Prostate gland (tissue), 2 donors: ENCODE data around the gene PALLD. TPM values are rescaled to one million over a fixed set of nuclear protein-coding genes. Genes with fewer than 3 reads are reported as not detected.
"Not testable (repeated sequence)": the region's sequence is repeated elsewhere in the genome, so short reads cannot be mapped to it uniquely, and the experiment has no call there.

Experiments used
- DNase-seq: peaks from one replicate; pipeline ENCODE4 v3.0.0-alpha.2; 2019; ENCODE audit warnings: low spot score
- H3K27ac ChIP-seq, 2 donors: fragments of 200-600 bp; sonication (generic); 2 replicates each; pipeline ENCODE4 v1.5.1; 2017 to 2019
- H3K27me3 ChIP-seq: fragments of 200-600 bp; sonication (generic); replicated peaks from 2 replicates; pipeline ENCODE4 v1.5.1; 2019; ENCODE audit not compliant: insufficient read depth
- H3K36me3 ChIP-seq, 2 donors: fragments of 200-600 bp; sonication (generic); 1 replicate in 1 of 2; 2 replicates in 1 of 2; pipeline versions ENCODE4 v1.5.1 to v1.8.1; 2017 to 2019
- H3K4me1 ChIP-seq: fragments of 200-600 bp; sonication (generic); replicated peaks from 2 replicates; pipeline ENCODE4 v1.5.1; 2019
- H3K4me3 ChIP-seq, 2 donors: fragments of 200-600 bp; sonication (generic); 2 replicates each; pipeline ENCODE4 v1.5.1; 2017 to 2019
- H3K9me3 ChIP-seq: fragments of 200-600 bp; sonication (generic); 2 replicates; pipeline ENCODE4 v1.5.1; 2017
- POLR2A ChIP-seq: fragments of 450-650 bp; IDR thresholded peaks from one replicate; pipeline ENCODE4 v1.6.1; 2016; ENCODE audit warnings: antibody characterized with exemption, mild to moderate bottlenecking
- POLR2AphosphoS5 ChIP-seq: sonication (generic); formaldehyde crosslinking; IDR thresholded peaks from one replicate; pipeline ENCODE4 v1.6.1; 2017; ENCODE audit warnings: antibody characterized with exemption
- WGBS: methylation state at CpG from one replicate; pipeline ENCODE4 v1.1.5; 2018; 5-methylcytosine and 5-hydroxymethylcytosine counted together
- intact Hi-C: fragments of 100-400 bp; cut with DNase I; formaldehyde crosslinking; loops from one replicate; pipeline ENCODE4 v1.14.2; 2022
- total RNA-seq, 2 donors: library from RNA; depleted of rRNA; stranded (reverse); fragments of >200 nt; gene quantifications; one replicate each; pipeline ENCODE4 v1.1.0, GENCODE V29; 2016
- TF ChIP-seq, protein P1 (sequence below), 4 experiments: fragments of 200-600 bp in 2 of 4; fragments of 450-650 bp in 2 of 4; sonication (generic) in 2 of 4; IDR thresholded peaks; 1 replicate in 3 of 4; 2 replicates in 1 of 4; pipeline ENCODE4 v1.5.1; 2016 to 2019; ENCODE audit warnings: antibody characterized with exemption in 4 of 4, mild to moderate bottlenecking in 2 of 4, moderate library complexity in 2 of 4

PALLD gene
- total RNA-seq, 2 donors from 2014 or later, result 252 TPM

DNA sequence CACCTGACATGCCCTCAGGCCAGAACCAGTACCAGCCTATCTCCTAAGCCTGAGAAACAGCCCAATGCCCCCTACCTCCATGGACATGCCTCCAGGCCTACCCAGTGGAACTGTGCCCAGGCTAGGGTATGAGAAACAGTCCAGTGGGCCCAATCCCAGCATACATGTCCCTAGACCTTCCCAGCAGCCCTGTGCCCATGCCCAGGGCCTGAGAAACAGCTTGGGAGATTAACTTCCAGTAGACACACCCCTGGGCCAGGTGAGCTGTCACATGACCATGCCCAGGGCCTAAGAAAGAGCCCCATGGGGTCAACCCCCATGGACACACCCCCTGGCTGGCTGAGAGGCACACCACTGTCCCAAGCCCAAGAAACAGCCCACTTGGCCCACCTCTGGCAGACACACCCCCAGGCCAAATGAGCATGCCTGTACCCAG is 434.4 kb downstream of the PALLD start:
- no peak for DNase-seq
- no peaks in the 10 kb centered on the region for H3K4me1 ChIP-seq

DNA sequence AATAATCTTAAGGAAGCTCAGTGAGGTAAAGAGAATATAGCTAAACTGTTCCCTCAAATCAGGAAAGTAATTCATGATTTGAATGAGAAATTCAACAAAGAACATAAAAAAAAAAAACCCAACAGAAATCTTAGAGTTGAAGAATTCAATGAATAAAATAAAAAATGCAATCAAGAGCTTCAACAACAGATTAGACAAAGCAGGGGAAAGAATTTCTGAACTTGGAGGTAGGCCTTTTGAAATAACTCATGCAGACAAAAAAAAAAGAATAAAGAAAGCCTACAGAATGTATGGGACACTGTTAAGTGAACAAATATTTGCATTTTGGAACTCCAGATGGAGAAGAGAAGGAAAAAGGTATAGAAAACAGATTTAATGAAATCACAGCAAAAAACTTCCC is 435.3 kb downstream of the PALLD start:
- Histone ChIP-seq H3K4me1 (no peaks in the 10 kb centered on the region), H3K27me3 (no peaks in the 10 kb centered on the region), H3K9me3 (no peaks in the 10 kb centered on the region), H3K27ac (no peak overlapping the region), H3K36me3 (peaks cover 0 to 4% of the 10 kb centered on the region in 2 donors), H3K4me3 (no peak overlapping the region)
- TF ChIP-seq POLR2AphosphoS5 (no peak), POLR2A (no peak)
- TF ChIP-seq, protein P1, sequence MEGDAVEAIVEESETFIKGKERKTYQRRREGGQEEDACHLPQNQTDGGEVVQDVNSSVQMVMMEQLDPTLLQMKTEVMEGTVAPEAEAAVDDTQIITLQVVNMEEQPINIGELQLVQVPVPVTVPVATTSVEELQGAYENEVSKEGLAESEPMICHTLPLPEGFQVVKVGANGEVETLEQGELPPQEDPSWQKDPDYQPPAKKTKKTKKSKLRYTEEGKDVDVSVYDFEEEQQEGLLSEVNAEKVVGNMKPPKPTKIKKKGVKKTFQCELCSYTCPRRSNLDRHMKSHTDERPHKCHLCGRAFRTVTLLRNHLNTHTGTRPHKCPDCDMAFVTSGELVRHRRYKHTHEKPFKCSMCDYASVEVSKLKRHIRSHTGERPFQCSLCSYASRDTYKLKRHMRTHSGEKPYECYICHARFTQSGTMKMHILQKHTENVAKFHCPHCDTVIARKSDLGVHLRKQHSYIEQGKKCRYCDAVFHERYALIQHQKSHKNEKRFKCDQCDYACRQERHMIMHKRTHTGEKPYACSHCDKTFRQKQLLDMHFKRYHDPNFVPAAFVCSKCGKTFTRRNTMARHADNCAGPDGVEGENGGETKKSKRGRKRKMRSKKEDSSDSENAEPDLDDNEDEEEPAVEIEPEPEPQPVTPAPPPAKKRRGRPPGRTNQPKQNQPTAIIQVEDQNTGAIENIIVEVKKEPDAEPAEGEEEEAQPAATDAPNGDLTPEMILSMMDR (IDR thresholded peaks at IDR 0.05), result no peak
- DNase-seq, result no peak
- intact Hi-C loops, result no loop called here

More for the DNA sequence above, 434.4 kb downstream of the PALLD start:
- Histone ChIP-seq H3K4me3 (no peak overlapping the region), H3K9me3 (no peaks in the 10 kb centered on the region), H3K36me3 (peaks cover 0 to 5% of the 10 kb centered on the region in 2 donors), H3K27ac (no peak overlapping the region), H3K27me3 (no peaks in the 10 kb centered on the region)
- TF ChIP-seq POLR2A (no peak), POLR2AphosphoS5 (no peak)
- TF ChIP-seq, protein P1 (IDR thresholded peaks at IDR 0.05), result no peak
- intact Hi-C loops, result no loop called here

DNA sequence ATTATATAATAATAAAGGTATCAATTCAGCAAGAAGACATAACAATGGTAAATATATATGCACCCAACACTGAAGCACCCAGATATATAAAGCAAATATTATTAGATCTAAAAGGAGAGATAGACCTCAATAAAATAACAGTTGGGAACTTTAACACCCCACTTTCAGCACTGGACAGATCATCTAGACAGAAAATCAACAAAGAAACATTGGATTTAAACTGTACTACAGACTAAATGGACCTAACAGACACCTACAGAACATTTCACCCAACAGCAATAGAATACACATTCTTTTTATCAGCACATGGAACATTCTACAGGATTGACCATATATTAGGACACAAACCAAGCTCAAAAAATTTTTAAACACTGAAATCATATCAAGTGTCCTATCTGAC is 436.6 kb downstream of the PALLD start:
- Histone ChIP-seq H3K4me1 (no peaks in the 10 kb centered on the region), H3K27ac (no peak overlapping the region), H3K9me3 (no peaks in the 10 kb centered on the region), H3K36me3 (no peaks in the 10 kb centered on the region), H3K27me3 (no peaks in the 10 kb centered on the region), H3K4me3 (no peak overlapping the region)
- intact Hi-C loops, result no loop called here
- DNase-seq, result no peak
- no peak for TF ChIP-seq POLR2A
- TF ChIP-seq, protein P1 (IDR thresholded peaks at IDR 0.05), result no peak
- TF ChIP-seq POLR2AphosphoS5, result no peak

DNA sequence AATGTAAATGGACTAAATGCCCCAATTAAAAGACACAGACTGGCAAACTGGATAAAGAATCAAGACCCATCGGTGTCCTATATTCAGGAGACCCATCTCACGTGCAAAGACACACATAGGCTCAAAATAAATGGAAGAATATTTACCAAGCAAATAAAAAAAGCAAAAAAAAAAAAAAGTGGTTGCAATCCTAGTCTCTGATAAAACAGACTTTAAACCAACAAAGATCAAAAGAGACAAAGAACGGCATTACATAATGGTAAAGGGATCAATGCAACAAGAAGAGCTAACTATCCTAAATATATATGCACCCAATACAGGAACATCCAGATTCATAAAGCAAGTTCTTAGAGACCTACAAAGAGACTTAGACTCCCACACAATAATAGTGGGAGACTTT is 440.6 kb downstream of the PALLD start:
- H3K4me3 ChIP-seq, intact Hi-C loops, H3K4me1 ChIP-seq, DNase-seq, H3K27me3 ChIP-seq, H3K27ac ChIP-seq, H3K9me3 ChIP-seq, H3K36me3 ChIP-seq: not testable (repeated sequence)
- 86% methylated on average over 3 of the region's 3 CpGs for WGBS

DNA sequence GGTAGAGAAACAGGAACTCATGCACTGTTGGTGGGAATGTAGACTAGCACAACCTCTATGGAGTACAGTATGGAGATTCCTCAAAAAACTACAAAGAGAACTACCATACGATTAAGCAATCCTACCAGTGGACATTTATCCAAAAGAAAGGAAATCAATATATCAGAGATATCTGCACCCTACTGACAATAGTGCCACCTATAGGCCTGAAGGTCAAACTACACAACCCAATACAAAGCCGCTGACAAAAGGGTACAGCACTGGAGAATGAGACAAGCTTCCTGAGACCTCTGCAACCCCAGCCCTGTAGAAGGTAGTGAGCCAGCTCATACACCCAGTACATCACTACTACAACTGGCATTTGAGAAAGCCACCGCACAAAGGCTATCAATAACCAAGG is 446.1 kb downstream of the PALLD start:
- no peak for DNase-seq
- intact Hi-C loops, result no loop called here
- H3K4me1 ChIP-seq, result no peaks in the 10 kb centered on the region
- no peaks in the 10 kb centered on the region for H3K27me3 ChIP-seq
- H3K4me3 ChIP-seq, result no peak overlapping the region
- WGBS, result 84% methylated on average over 3 of the region's 3 CpGs
- no peaks in the 10 kb centered on the region for H3K9me3 ChIP-seq
- no peaks in the 10 kb centered on the region for H3K36me3 ChIP-seq
- H3K27ac ChIP-seq, result no peak overlapping the region
- TF ChIP-seq POLR2A, result no peak
- TF ChIP-seq, protein P1 (IDR thresholded peaks at IDR 0.05), result peak in 2 of 4 experiments; percentile 2 to 11

DNA sequence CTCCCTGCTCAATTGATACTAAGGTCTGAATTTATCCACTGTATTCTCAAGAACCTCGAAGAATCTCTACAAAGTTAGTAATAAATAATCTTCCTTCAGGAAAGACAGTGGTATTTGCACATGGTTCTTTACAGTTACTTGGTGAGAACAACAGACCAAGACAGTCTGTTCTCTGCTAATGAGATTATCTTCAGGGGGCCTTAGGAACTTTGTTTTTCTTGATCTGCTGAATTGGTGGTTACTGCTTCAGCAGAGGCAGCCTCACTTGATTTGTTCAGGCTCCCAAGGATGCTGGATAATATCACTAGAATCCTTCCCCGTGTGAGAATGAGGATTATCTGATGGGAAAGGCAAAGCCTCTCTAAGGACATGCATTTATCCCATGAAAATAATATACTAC is 448.4 kb downstream of the PALLD start:
- Histone ChIP-seq H3K4me1 (no peaks in the 10 kb centered on the region), H3K4me3 (no peak overlapping the region), H3K27ac (no peak overlapping the region), H3K9me3 (no peaks in the 10 kb centered on the region), H3K36me3 (no peaks in the 10 kb centered on the region), H3K27me3 (no peaks in the 10 kb centered on the region)
- 61% methylated on average over 2 of the region's 2 CpGs for WGBS
- intact Hi-C loops, result no loop called here
- TF ChIP-seq POLR2AphosphoS5 (no peak), POLR2A (no peak)
- TF ChIP-seq, protein P1 (IDR thresholded peaks at IDR 0.05), result no peak
- no peak for DNase-seq

DNA sequence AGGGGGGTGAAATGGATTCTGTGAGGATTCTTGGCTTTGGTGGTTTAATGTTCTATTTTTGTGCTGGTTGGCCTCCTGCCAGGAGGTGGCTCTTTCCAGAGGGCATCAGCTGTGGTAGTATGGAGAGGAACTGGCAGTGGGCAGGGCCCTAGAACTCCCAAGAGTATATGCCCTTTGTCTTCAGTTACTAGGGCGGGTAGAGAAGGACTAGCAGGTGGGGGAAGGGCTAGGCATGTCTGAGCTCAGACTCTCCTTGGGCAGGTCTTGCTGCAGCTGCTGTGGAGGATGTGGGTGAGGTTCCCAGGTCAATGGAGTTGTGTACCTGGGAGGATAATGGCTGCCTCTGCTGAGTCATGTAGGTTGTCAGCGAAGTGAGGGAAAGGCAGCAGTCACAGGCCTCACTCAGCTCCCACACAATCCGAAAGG is 456.0 kb downstream of the PALLD start:
- H3K27me3 ChIP-seq, H3K27ac ChIP-seq, H3K9me3 ChIP-seq, H3K36me3 ChIP-seq, H3K4me1 ChIP-seq, H3K4me3 ChIP-seq, intact Hi-C loops, DNase-seq: not testable (repeated sequence)
- WGBS, result 84% methylated on average over 3 of the region's 3 CpGs
